AG04450 (cell line): Measurements from ENCODE around the gene CDH18. TPM values are rescaled to one million over a fixed set of nuclear protein-coding genes. Genes with fewer than 3 reads are reported as not detected.

Source experiments
- CTCF ChIA-PET: fragments of 300-600, 350-600 bp; formaldehyde crosslinking; extraction: SDS; loops from one replicate; lab custom pipeline; 2022; ENCODE audit warnings: antibody characterized with exemption, inconsistent platforms; lab: Charles Lee
- POLR2A ChIA-PET: fragments of 350-600 bp; formaldehyde crosslinking; extraction: SDS; loops from one replicate; lab custom pipeline; 2021; ENCODE audit warnings: antibody characterized with exemption, inconsistent platforms; lab: Yijun Ruan, JAX
- DNase-seq: peaks from one replicate; pipeline ENCODE4 v3.0.0-alpha.2; 2011; ENCODE audit warnings: low read depth, low spot score
- H3K27ac ChIP-seq: one replicate; pipeline ENCODE4 v1.5.1; 2012; ENCODE audit warnings: low read depth, low read length, control low read depth
- H3K27me3 ChIP-seq: one replicate; pipeline ENCODE4 v1.6.0; 2012; ENCODE audit warnings: low read length; ENCODE audit not compliant: control insufficient read depth, insufficient read depth
- H3K4me3 ChIP-seq: 2 replicates; pipeline ENCODE4 v1.5.1; 2011; ENCODE audit warnings: mild to moderate bottlenecking, low read depth, low read length, control low read depth
- H3K9me3 ChIP-seq: 2 replicates; pipeline ENCODE4 v1.5.1; 2012; ENCODE audit warnings: low read length; ENCODE audit not compliant: control insufficient read depth, insufficient read depth
- polyA plus RNA-seq: library from polyadenylated mRNA; depleted of rRNA; stranded (reverse); fragments of >200 nt; gene quantifications from 2 replicates; pipeline ENCODE4 v1.2.3, GENCODE V29; 2011
- TF ChIP-seq, protein P1 (sequence below): IDR thresholded peaks from 2 replicates; pipeline ENCODE4 v1.5.1; 2011; ENCODE audit warnings: low read depth, low read length, control low read depth, inconsistent platforms

CDH18 gene
- polyA plus RNA-seq, 1 experiment: 0.19 TPM

DNA sequence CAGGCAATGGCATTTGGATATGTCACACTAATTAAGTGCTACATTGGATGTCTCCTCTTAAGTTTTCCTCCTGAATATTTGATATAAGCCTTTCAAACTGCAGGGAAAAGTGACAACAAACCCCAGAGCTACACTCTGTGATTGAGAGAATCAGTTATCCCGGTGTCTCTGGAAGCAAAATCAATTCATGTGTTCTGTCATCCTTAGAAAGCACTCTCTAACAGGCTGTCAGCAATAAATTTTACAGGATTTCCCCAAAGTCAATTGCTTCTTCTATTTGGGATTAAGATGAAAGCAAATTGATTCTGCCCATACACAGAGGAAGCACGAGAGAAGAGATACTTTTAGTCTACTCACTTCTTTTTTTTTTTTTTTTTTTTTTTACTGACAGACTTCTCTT lies 332.4 kb downstream of the CDH18 start:
- POLR2A ChIA-PET: no interaction called here
- Histone ChIP-seq H3K27ac (no peak overlapping the region), H3K4me3 (no peak overlapping the region), H3K9me3 (peaks cover 3% of the 10 kb centered on the region; the same call in 1 of the 2 replicates), H3K27me3 (no peaks in the 10 kb centered on the region)
- CTCF ChIA-PET: no interaction called here
- TF ChIP-seq, protein P1, sequence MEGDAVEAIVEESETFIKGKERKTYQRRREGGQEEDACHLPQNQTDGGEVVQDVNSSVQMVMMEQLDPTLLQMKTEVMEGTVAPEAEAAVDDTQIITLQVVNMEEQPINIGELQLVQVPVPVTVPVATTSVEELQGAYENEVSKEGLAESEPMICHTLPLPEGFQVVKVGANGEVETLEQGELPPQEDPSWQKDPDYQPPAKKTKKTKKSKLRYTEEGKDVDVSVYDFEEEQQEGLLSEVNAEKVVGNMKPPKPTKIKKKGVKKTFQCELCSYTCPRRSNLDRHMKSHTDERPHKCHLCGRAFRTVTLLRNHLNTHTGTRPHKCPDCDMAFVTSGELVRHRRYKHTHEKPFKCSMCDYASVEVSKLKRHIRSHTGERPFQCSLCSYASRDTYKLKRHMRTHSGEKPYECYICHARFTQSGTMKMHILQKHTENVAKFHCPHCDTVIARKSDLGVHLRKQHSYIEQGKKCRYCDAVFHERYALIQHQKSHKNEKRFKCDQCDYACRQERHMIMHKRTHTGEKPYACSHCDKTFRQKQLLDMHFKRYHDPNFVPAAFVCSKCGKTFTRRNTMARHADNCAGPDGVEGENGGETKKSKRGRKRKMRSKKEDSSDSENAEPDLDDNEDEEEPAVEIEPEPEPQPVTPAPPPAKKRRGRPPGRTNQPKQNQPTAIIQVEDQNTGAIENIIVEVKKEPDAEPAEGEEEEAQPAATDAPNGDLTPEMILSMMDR: no peak
- no peak for DNase-seq

DNA sequence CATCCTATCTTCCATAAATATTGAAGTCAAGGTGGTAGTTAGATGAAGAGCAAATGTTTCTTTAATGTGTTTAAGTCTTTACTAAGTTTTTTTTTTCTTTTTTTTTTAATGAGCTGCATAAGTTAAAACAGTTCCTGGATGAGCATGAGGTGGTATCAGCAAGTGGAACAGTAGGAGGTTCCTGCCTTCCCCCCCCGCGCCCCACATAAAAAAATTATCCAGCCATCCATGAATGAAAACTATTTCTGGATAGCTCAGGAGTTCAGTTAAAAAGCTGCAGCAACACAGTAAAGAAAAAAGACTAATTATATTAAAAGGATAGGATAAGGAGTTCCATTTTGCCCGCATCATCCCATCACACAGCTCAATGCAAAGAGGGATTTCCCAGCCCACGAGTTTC lies 349.5 kb downstream of the CDH18 start:
- DNase-seq: no peak
- TF ChIP-seq, protein P1: no peak
- CTCF ChIA-PET: interaction anchor here (0.6 kb wide), 1 partner anchor 405 kb away, joined by 3 read pairs; no protein-coding TSS in a partner anchor
- H3K9me3 ChIP-seq: peaks cover 7% of the 10 kb centered on the region
- H3K27ac ChIP-seq: no peak overlapping the region
- POLR2A ChIA-PET: no interaction called here
- H3K27me3 ChIP-seq: no peaks in the 10 kb centered on the region
- H3K4me3 ChIP-seq: no peak overlapping the region

DNA sequence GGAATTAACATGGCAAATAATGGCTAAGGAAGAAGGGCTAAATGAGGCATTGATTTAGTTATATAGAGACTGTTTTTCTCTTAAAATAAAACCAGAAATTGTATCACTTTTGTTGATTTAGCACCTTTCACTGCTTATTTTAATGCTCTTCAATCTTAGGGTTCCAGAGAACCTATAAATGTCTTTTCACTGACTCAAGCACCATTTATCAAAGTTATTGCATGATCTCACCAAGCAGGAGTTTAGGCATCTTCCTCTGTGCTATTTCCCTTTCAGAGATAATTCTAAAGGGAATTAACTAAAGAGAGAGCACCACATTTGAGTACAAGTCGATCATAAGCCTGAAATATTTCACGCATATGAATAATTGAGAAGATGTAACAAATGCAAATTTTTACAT lies 357.1 kb downstream of the CDH18 start:
- ChIA-PET CTCF (no interaction called here), POLR2A (no interaction called here)
- H3K4me3 ChIP-seq: no peak overlapping the region
- no peaks in the 10 kb centered on the region for H3K27me3 ChIP-seq
- DNase-seq: no peak
- TF ChIP-seq, protein P1: no peak
- H3K9me3 ChIP-seq: no peaks in the 10 kb centered on the region; the same call in 1 of the 2 replicates
- no peak overlapping the region for H3K27ac ChIP-seq

DNA sequence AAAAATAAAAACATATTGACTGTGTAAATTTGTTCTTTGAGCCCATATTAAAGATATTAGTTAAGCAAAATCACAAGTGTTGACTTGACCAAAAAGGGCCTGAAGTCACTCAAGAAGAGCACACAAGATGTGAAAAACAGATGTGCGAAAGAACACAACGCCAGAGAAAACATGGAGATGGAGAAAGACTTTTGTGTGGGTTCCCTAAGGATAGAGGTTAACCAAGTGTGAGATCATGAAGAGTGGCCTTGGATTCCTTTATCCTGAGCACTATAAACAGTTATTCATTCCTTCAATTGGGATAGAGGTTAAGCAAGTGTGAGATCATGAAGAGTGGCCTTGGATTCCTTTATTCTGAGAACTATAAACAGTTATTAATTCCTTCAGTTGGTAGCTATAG lies 361.8 kb downstream of the CDH18 start:
- POLR2A ChIA-PET: no interaction called here
- TF ChIP-seq, protein P1: no peak
- H3K27me3 ChIP-seq: no peaks in the 10 kb centered on the region
- H3K4me3 ChIP-seq: no peak overlapping the region
- no peak overlapping the region for H3K27ac ChIP-seq
- CTCF ChIA-PET: no interaction called here
- H3K9me3 ChIP-seq: peaks cover 3% of the 10 kb centered on the region; the same call in 1 of the 2 replicates
- no peak for DNase-seq

DNA sequence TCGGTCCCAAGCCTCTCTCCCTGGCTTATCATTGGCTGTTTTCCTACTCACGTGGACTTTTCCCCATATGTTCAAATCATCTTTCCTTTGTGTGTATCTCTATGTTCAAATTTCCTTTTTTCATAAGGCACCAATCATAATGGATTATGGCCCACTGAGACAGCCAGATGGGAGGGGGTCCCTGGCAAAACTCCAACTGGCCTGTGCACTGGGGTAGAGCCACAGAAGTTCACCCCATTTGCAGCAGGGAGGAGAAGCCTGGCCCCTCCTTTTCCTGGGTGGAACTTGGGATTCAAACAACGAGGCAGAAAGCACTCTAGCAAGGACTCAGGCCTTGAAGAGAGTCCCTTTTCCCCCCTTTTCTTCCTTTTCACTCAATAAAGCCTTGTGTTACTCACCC lies 362.4 kb downstream of the CDH18 start:
- no peak for DNase-seq
- POLR2A ChIA-PET: no interaction called here
- peaks cover 3% of the 10 kb centered on the region; the same call in 1 of the 2 replicates for H3K9me3 ChIP-seq
- no peaks in the 10 kb centered on the region for H3K27me3 ChIP-seq
- H3K27ac ChIP-seq: no peak overlapping the region
- H3K4me3 ChIP-seq: no peak overlapping the region
- CTCF ChIA-PET: no interaction called here
- TF ChIP-seq, protein P1: no peak
